OCI-LY3 (cell line): ENCODE results near the gene SHLD2.
"Not testable (repeated sequence)": the region's sequence is repeated elsewhere in the genome, so short reads cannot be mapped to it uniquely, and the experiment has no call there.

Experiments used
- EZH2phosphoT487 ChIP-seq: fragments of 200-600 bp; shearing (Covaris generic); IDR thresholded peaks from 2 replicates; pipeline ENCODE4 v1.6.1; 2018; ENCODE audit warnings: antibody characterized with exemption, mixed run types, low read depth
- TF ChIP-seq, protein P1 (sequence below): fragments of 200-600, 300-600 bp; sonication (generic); IDR thresholded peaks from 2 replicates; pipeline ENCODE4 v1.5.1; 2014; ENCODE audit warnings: antibody characterized with exemption, low read length, low read depth

DNA sequence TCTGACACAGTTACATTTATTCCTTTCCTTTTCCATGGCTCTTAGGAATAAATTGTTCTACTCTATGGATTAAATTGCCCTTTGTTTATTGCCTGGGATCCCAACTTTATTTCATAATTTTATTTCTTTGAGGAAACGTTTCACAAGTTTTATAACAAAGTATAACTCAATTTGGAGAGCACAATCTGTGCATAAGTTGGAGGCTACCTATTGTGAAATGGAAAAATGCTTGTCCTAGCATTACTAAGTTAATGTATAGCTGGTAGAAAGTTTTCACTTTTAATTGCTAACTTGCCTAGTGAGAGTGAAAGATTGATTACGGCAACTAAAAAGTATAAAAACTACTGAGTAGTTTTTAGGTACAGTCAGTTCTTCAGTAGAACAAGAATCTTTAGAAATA is 32.0 kb downstream of the SHLD2 start:
- TF ChIP-seq, protein P1, sequence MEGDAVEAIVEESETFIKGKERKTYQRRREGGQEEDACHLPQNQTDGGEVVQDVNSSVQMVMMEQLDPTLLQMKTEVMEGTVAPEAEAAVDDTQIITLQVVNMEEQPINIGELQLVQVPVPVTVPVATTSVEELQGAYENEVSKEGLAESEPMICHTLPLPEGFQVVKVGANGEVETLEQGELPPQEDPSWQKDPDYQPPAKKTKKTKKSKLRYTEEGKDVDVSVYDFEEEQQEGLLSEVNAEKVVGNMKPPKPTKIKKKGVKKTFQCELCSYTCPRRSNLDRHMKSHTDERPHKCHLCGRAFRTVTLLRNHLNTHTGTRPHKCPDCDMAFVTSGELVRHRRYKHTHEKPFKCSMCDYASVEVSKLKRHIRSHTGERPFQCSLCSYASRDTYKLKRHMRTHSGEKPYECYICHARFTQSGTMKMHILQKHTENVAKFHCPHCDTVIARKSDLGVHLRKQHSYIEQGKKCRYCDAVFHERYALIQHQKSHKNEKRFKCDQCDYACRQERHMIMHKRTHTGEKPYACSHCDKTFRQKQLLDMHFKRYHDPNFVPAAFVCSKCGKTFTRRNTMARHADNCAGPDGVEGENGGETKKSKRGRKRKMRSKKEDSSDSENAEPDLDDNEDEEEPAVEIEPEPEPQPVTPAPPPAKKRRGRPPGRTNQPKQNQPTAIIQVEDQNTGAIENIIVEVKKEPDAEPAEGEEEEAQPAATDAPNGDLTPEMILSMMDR = not testable (repeated sequence)
- TF ChIP-seq EZH2phosphoT487 = not testable (repeated sequence)
